HepG2 (cell line): ENCODE results near the gene TPRN. TPM values are rescaled to one million over a fixed set of nuclear protein-coding genes. Genes with fewer than 3 reads are reported as not detected.

Experiments
- CHD4 ChIP-seq: fragments of 200-600 bp; sonication (generic); IDR thresholded peaks from 2 replicates; pipeline ENCODE4 v1.7.0; 2017; ENCODE audit warnings: mild to moderate bottlenecking, low read length, borderline replicate concordance
- ELF3 ChIP-seq: IDR thresholded peaks from 2 replicates; pipeline ENCODE4 v1.6.1; 2016; ENCODE audit warnings: missing genetic modification reagents, missing compliant biosample characterization
- HMGA1 ChIP-seq: sonication (generic); formaldehyde crosslinking; conservative IDR thresholded peaks from 2 replicates; pipeline ENCODE4 v1.4.0; 2020; ENCODE audit warnings: missing genetic modification reagents
- LCORL ChIP-seq, 2 experiments: fragments of 450-650 bp in 1 of 2; sonication (generic) in 1 of 2; formaldehyde crosslinking in 1 of 2; IDR thresholded peaks; 2 replicates each; pipeline versions ENCODE4 v1.5.0 to v1.6.1; 2017 to 2020; ENCODE audit warnings: antibody characterized with exemption in 1 of 2, missing genetic modification reagents in 1 of 2
- MAFG ChIP-seq: sonication (generic); formaldehyde crosslinking; IDR thresholded peaks from 2 replicates; pipeline ENCODE4 v1.5.1; 2020; ENCODE audit warnings: mild to moderate bottlenecking, missing genetic modification reagents
- MIER2 ChIP-seq: IDR thresholded peaks from 2 replicates; pipeline ENCODE4 v1.6.1; 2016; ENCODE audit warnings: missing biosample characterization, missing genetic modification reagents
- RBFOX2 ChIP-seq: fragments of 200-400 bp; formaldehyde crosslinking; IDR thresholded peaks from 2 replicates; pipeline ENCODE4 v1.6.1; 2017; ENCODE audit warnings: low read depth, mild to moderate bottlenecking, low read length
- SALL2 ChIP-seq: sonication (generic); formaldehyde crosslinking; IDR thresholded peaks from 2 replicates; pipeline ENCODE4 v1.8.1; 2023; ENCODE audit warnings: mild to moderate bottlenecking, missing genetic modification reagents, inconsistent platforms
- SNRNP70 ChIP-seq: fragments of 200-400 bp; formaldehyde crosslinking; IDR thresholded peaks from 2 replicates; pipeline ENCODE4 v1.6.1; 2017; ENCODE audit warnings: mild to moderate bottlenecking, low read depth, low read length, moderate library complexity
- SRY ChIP-seq: sonication (generic); formaldehyde crosslinking; IDR thresholded peaks from 2 replicates; pipeline ENCODE4 v1.8.0; 2022; ENCODE audit warnings: mild to moderate bottlenecking, missing genetic modification reagents
- TBP ChIP-seq: sonication (generic); formaldehyde crosslinking; IDR thresholded peaks from 2 replicates; pipeline ENCODE4 v1.5.0; 2020; ENCODE audit warnings: missing genetic modification reagents
- TEAD3 ChIP-seq: optimal IDR thresholded peaks from 2 replicates; pipeline ENCODE3; 2016; ENCODE audit warnings: borderline replicate concordance
- XBP1 ChIP-seq: sonication (generic); formaldehyde crosslinking; IDR thresholded peaks from 2 replicates; pipeline ENCODE4 v1.5.0; 2020; ENCODE audit warnings: missing genetic modification reagents
- ZBTB7A ChIP-seq: sonication (generic); formaldehyde crosslinking; IDR thresholded peaks from 2 replicates; pipeline ENCODE4 v1.8.0; 2022; ENCODE audit warnings: mild to moderate bottlenecking, missing genetic modification reagents
- ZNF282 ChIP-seq: fragments of 450-650 bp; IDR thresholded peaks from 2 replicates; pipeline ENCODE4 v1.6.1; 2018; ENCODE audit not compliant: partially characterized antibody
- ZNF33A ChIP-seq: sonication (generic); formaldehyde crosslinking; IDR thresholded peaks from 2 replicates; pipeline ENCODE4 v1.5.1; 2020; ENCODE audit warnings: missing genetic modification reagents, mild to moderate bottlenecking, moderate library complexity, borderline replicate concordance
- ZNF441 ChIP-seq: sonication (generic); formaldehyde crosslinking; IDR thresholded peaks from 2 replicates; pipeline ENCODE4 v1.7.0; 2021; ENCODE audit warnings: missing genetic modification reagents, borderline replicate concordance
- ZNF530 ChIP-seq: sonication (generic); formaldehyde crosslinking; IDR thresholded peaks from 2 replicates; pipeline ENCODE4 v1.5.0; 2020; ENCODE audit warnings: low read depth, mild to moderate bottlenecking, missing genetic modification reagents
- polyA plus RNA-seq, 8 experiments: library from polyadenylated mRNA; depleted of rRNA in 3 of 8; stranded (reverse) in 7 of 8; unstranded in 1 of 8; fragments of >200 nt; fragmentation: Illumina TruSeq in 4 of 8; extraction: Trizol in 4 of 8; gene quantifications; 2 replicates each; pipeline versions ENCODE4 v1.2.1 to v1.2.3, GENCODE V29; 2011 to 2016; ENCODE audit warnings: low read depth in 4 of 8, missing spikeins in 1 of 8, mixed read lengths in 1 of 8; ENCODE audit not compliant: insufficient read depth in 1 of 8
- total RNA-seq, 5 experiments: library from RNA; depleted of rRNA; stranded (reverse); fragments of >200 nt; fragmentation: Illumina TruSeq; extraction: Trizol; gene quantifications; 2 replicates each; pipeline ENCODE4 v1.2.3, GENCODE V29; 2016; ENCODE audit warnings: low read depth in 1 of 5
- TF ChIP-seq, protein P1 (sequence below): IDR thresholded peaks from 2 replicates; pipeline ENCODE4 v1.6.1; 2012; ENCODE audit warnings: inconsistent platforms
- TF ChIP-seq, protein P2 (sequence below): sonication (generic); formaldehyde crosslinking; IDR thresholded peaks from 2 replicates; pipeline ENCODE4 v1.4.0; 2020; ENCODE audit warnings: mild to moderate bottlenecking, missing genetic modification reagents, borderline replicate concordance
- TF ChIP-seq, protein P3 (sequence below): sonication (generic); formaldehyde crosslinking; IDR thresholded peaks from 2 replicates; pipeline ENCODE4 v1.4.0; 2020; ENCODE audit warnings: missing genetic modification reagents

Gene TPRN
- total and polyA plus RNA-seq, 2 of the 13 experiments (the other 11 are each of a cell fraction or from before 2014, with no cell fraction given), result 10.1 to 19.2 TPM

DNA sequence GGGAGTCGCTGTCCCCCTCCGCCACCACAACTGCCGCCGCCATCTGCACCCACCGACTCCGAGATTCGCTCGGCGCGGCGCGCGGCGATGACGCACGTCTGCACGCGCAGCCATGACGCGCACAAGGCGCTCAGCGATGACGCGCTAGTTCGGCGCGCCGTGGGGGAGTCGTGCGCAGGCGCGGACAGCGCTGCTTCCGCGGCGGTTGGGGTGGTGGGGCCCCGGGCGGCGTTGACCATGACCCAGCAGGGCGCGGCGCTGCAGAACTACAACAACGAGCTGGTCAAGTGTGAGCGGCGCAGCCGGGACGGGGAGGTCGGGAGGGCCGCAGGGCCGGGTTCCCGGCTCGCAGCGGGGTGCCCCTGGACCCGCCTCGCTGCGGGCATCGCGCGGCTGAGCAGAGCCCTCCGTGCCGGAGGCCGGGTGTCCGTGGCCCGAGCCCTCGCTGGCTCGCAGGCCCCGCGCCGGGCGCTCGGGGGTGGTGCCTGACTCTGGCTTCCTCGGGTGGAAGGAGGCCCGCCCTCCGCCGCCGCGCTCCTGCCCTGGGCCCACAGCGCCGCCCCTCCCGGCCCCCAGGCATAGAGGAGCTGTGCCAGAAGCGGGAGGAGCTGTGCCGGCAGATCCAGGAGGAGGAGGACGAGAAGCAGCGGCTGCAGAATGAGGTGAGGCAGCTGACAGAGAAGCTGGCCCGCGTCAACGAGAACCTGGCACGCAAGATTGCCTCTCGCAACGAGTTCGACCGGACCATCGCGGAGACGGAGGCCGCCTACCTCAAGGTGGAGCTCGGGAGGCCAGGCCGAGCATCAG, 11.8 kb downstream of the TPRN start, which contains the start of the genes ANAPC2 and SSNA1 (continued):
- no peak for TF ChIP-seq HMGA1
- no peak for TF ChIP-seq ZNF33A (CRISPR knock-in tag)
- peak; percentile 93 for TF ChIP-seq RBFOX2
- no peak for TF ChIP-seq ZNF530 (CRISPR knock-in tag)
- no peak; the same call in 1 of the 2 replicates for TF ChIP-seq SRY (CRISPR knock-in tag)
- peak; percentile 78; the same call in 1 of the 2 replicates for TF ChIP-seq ZBTB7A (CRISPR knock-in tag)
- peak; percentile 44; the same call in 1 of the 2 replicates for TF ChIP-seq ZNF441
- no peak for TF ChIP-seq XBP1 (CRISPR knock-in tag)
- TF ChIP-seq SALL2 (CRISPR knock-in tag), result peak; percentile 81; the same call in 1 of the 2 replicates
- TF ChIP-seq SNRNP70, result no peak
- TF ChIP-seq, protein P1, sequence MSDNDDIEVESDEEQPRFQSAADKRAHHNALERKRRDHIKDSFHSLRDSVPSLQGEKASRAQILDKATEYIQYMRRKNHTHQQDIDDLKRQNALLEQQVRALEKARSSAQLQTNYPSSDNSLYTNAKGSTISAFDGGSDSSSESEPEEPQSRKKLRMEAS, result peak; percentile 87
- TF ChIP-seq, protein P2, sequence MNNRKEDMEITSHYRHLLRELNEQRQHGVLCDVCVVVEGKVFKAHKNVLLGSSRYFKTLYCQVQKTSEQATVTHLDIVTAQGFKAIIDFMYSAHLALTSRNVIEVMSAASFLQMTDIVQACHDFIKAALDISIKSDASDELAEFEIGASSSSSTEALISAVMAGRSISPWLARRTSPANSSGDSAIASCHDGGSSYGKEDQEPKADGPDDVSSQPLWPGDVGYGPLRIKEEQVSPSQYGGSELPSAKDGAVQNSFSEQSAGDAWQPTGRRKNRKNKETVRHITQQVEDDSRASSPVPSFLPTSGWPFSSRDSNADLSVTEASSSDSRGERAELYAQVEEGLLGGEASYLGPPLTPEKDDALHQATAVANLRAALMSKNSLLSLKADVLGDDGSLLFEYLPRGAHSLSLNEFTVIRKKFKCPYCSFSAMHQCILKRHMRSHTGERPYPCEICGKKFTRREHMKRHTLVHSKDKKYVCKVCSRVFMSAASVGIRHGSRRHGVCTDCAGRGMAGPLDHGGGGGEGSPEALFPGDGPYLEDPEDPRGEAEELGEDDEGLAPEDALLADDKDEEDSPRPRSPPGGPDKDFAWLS, result no peak
- TF ChIP-seq TEAD3, result peak; percentile 81
- TF ChIP-seq MIER2 (CRISPR knock-in tag), result peak; percentile 71
- peak; percentile 70 for TF ChIP-seq ELF3 (CRISPR knock-in tag)
- TF ChIP-seq ZNF282, result no peak
- TF ChIP-seq, protein P3, sequence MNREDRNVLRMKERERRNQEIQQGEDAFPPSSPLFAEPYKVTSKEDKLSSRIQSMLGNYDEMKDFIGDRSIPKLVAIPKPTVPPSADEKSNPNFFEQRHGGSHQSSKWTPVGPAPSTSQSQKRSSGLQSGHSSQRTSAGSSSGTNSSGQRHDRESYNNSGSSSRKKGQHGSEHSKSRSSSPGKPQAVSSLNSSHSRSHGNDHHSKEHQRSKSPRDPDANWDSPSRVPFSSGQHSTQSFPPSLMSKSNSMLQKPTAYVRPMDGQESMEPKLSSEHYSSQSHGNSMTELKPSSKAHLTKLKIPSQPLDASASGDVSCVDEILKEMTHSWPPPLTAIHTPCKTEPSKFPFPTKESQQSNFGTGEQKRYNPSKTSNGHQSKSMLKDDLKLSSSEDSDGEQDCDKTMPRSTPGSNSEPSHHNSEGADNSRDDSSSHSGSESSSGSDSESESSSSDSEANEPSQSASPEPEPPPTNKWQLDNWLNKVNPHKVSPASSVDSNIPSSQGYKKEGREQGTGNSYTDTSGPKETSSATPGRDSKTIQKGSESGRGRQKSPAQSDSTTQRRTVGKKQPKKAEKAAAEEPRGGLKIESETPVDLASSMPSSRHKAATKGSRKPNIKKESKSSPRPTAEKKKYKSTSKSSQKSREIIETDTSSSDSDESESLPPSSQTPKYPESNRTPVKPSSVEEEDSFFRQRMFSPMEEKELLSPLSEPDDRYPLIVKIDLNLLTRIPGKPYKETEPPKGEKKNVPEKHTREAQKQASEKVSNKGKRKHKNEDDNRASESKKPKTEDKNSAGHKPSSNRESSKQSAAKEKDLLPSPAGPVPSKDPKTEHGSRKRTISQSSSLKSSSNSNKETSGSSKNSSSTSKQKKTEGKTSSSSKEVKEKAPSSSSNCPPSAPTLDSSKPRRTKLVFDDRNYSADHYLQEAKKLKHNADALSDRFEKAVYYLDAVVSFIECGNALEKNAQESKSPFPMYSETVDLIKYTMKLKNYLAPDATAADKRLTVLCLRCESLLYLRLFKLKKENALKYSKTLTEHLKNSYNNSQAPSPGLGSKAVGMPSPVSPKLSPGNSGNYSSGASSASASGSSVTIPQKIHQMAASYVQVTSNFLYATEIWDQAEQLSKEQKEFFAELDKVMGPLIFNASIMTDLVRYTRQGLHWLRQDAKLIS, result no peak
- TF ChIP-seq CHD4, result no peak
- no peak for TF ChIP-seq MAFG (CRISPR knock-in tag)
- no peak for TF ChIP-seq LCORL (IDR thresholded peaks at IDR 0.05)
- peak; percentile 74; the same call in 1 of the 2 replicates for TF ChIP-seq LCORL (CRISPR knock-in tag; IDR thresholded peaks at IDR 0.05)
- TF ChIP-seq TBP, result peak; percentile 99
